CD4-positive, alpha-beta memory T cell (primary cell): Measurements from ENCODE around the gene DUOX2. TPM values are rescaled to one million over a fixed set of nuclear protein-coding genes. Genes with fewer than 3 reads are reported as not detected.

Experiments
- CTCF ChIA-PET: fragments of 350-600 bp; sonication (Branson Sonifier 250); formaldehyde crosslinking; loops from one replicate; lab custom pipeline; 2021; ENCODE audit warnings: inconsistent platforms; ENCODE audit not compliant: partially characterized antibody; lab: Charles Lee
- POLR2A ChIA-PET: fragments of 350-600 bp; sonication (Branson Sonifier 250); formaldehyde crosslinking; loops from one replicate; lab custom pipeline; 2021; ENCODE audit not compliant: partially characterized antibody; lab: Charles Lee
- DNase-seq, 5 donors: peaks; one replicate each; pipeline versions ENCODE4 v3.0.0 to v3.0.0-alpha.2; 2020 to 2022; ENCODE audit warnings: mixed read lengths in 1 of 5
- H3K27ac ChIP-seq: one replicate; pipeline ENCODE4 v1.7.0; 2013; ENCODE audit warnings: low read depth, low read length
- H3K27me3 ChIP-seq: 2 replicates; pipeline ENCODE4 v1.7.0; 2013; ENCODE audit warnings: mild to moderate bottlenecking, low read length, moderate library complexity; ENCODE audit not compliant: insufficient read depth
- H3K36me3 ChIP-seq: 2 replicates; pipeline ENCODE4 v1.7.0; 2013; ENCODE audit warnings: mild to moderate bottlenecking, low read length, moderate library complexity; ENCODE audit not compliant: insufficient read depth
- H3K4me1 ChIP-seq: 2 replicates; pipeline ENCODE4 v1.7.0; 2013; ENCODE audit warnings: mild to moderate bottlenecking, low read length, moderate library complexity; ENCODE audit not compliant: insufficient read depth
- H3K4me3 ChIP-seq, 2 donors: one replicate each; pipeline ENCODE4 v1.7.0; 2013; ENCODE audit warnings: low read length in 2 of 2, mild to moderate bottlenecking in 1 of 2
- H3K9me3 ChIP-seq, 2 donors: one replicate each; pipeline ENCODE4 v1.7.0; 2013; ENCODE audit warnings: low read length in 2 of 2, control low read depth in 1 of 2; ENCODE audit not compliant: control insufficient read depth in 1 of 2
- H3K27ac Mint-ChIP-seq, 7 donors: one replicate each; pipeline ENCODE4 v1.8.0; 2020 to 2021; ENCODE audit warnings: mixed read lengths in 7 of 7, mild to moderate bottlenecking in 6 of 7, inconsistent platforms in 3 of 7, moderate library complexity in 3 of 7
- H3K27me3 Mint-ChIP-seq, 2 donors: one replicate each; pipeline ENCODE4 v1.8.0; 2020 to 2021; ENCODE audit warnings: mixed read lengths in 2 of 2
- H3K36me3 Mint-ChIP-seq, 2 donors: one replicate each; pipeline ENCODE4 v1.8.0; 2020 to 2021; ENCODE audit warnings: mixed read lengths in 2 of 2, inconsistent platforms in 1 of 2, mild to moderate bottlenecking in 1 of 2
- H3K4me1 Mint-ChIP-seq, 4 donors: one replicate each; pipeline ENCODE4 v1.8.0; 2020 to 2021; ENCODE audit warnings: mixed read lengths in 4 of 4, mild to moderate bottlenecking in 1 of 4
- H3K4me3 Mint-ChIP-seq, 8 donors: one replicate each; pipeline ENCODE4 v1.8.0; 2020 to 2021; ENCODE audit warnings: mixed read lengths in 8 of 8, mild to moderate bottlenecking in 7 of 8, moderate library complexity in 6 of 8, inconsistent platforms in 3 of 8
- H3K9me3 Mint-ChIP-seq, 8 donors: one replicate each; pipeline ENCODE4 v1.8.0; 2020 to 2021; ENCODE audit warnings: mixed read lengths in 8 of 8, mild to moderate bottlenecking in 5 of 8, inconsistent platforms in 3 of 8, moderate library complexity in 1 of 8
- intact Hi-C: fragments of 100-400 bp; cut with micrococcal nuclease; formaldehyde crosslinking; loops from one replicate; pipeline ENCODE4 v1.15.1; 2023
- polyA plus RNA-seq, 2 donors: library from polyadenylated mRNA; unstranded; fragments of 300-500 nt; fragmentation: Illumina TruSeq; gene quantifications; one replicate each; pipeline ENCODE4 v1.2.3, GENCODE V29; 2021
- total RNA-seq, 2 experiments: library from RNA; stranded (reverse); gene quantifications; one replicate each; pipeline ENCODE4 v1.2.3, GENCODE V29; 2021

DUOX2 gene
- total and polyA plus RNA-seq, 4 experiments from 2014 or later, result 0.02 to 0.06 (median 0.06) TPM; not detected in 1

DNA sequence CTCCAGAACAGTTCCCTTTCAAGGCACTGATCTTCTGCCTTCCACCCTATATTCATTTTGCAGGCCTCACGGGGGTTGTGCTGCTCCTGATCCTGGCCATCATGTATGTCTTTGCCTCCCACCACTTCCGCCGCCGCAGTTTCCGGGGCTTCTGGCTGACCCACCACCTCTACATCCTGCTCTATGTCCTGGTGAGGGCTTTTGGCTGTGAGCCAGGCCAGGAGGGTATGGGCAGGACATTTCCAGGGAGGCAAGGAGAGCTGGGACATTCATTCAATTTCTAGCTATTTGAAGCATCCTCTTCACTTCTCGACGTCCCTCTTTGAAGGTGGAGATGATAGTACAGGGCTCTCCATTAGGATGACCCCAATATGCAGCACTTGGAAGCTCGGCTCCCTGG lies 41.8 kb upstream of the DUOX2 start:
- Histone ChIP-seq H3K27me3 (no peaks in the 10 kb centered on the region), H3K36me3 (no peaks in the 10 kb centered on the region), H3K4me1 (no peaks in the 10 kb centered on the region), H3K27ac (no peak overlapping the region), H3K4me3 (no peak overlapping the region), H3K9me3 (no peaks in the 10 kb centered on the region)
- peak overlapping the region in 1 of 7 donors; percentile 70 for H3K27ac Mint-ChIP-seq
- no peaks in the 10 kb centered on the region for H3K27me3 Mint-ChIP-seq
- peaks cover 6 to 7% of the 10 kb centered on the region in 2 donors for H3K36me3 Mint-ChIP-seq
- no peak for DNase-seq
- intact Hi-C loops, result no loop called here
- H3K4me1 Mint-ChIP-seq, result peaks cover 0 to 18% (median 4%) of the 10 kb centered on the region in 4 donors
- H3K9me3 Mint-ChIP-seq, result peaks cover 0 to 2% (median 0%) of the 10 kb centered on the region in 8 donors
- POLR2A ChIA-PET, result interaction anchor here (0.7 kb wide), 1 partner anchor 51 kb away, joined by 3 read pairs; no protein-coding TSS in a partner anchor
- H3K4me3 Mint-ChIP-seq, result no peak overlapping the region
- CTCF ChIA-PET, result interaction anchor here (1.4 kb wide), 1 partner anchor 106 kb away, joined by 3 read pairs; no protein-coding TSS in a partner anchor

DNA sequence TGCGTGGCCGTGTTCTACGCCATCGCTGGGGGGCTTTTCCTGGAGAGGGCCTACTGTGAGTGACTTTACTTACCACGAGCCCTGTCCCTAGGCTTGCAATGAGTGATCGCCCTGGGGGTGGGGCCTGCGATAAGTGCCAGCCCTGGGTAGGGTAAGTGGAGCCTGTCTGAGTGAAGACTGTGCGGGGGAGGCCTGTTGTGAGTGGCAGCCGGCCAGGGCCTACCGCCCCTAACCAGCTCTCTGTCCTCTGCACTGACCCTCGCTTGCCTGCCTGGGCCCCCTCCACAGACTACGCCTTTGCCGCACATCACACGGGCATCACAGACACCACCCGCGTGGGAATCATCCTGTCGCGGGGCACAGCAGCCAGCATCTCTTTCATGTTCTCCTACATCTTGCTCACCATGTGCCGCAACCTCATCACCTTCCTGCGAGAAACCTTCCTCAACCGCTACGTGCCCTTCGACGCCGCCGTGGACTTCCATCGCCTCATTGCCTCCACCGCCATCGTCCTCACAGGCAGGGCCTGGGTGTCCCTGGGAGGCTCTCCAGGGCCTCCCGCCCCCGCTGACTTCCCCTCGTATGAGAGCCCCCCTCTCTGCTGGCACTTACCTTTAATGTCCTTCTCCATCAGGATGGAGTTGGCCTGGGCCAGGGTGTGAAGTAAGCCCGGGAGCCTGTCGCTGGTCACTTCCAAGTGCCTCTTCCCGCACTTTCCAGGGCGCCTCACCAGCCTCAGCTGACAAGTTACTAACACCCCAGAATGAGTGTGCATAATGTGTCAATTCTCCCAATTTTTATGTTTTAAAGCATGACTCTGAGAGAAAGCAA lies 38.2 kb upstream of the DUOX2 start:
- Histone ChIP-seq H3K27ac (no peak overlapping the region), H3K4me3 (no peak overlapping the region), H3K36me3 (no peaks in the 10 kb centered on the region), H3K4me1 (no peaks in the 10 kb centered on the region), H3K27me3 (no peaks in the 10 kb centered on the region), H3K9me3 (no peaks in the 10 kb centered on the region)
- peaks cover 6 to 7% of the 10 kb centered on the region in 2 donors for H3K36me3 Mint-ChIP-seq
- ChIA-PET CTCF (interaction anchor here (1.1 to 2.1 kb wide), 3 partner anchors 9 to 34 kb away, joined by 3 to 5 read pairs (median 3); no protein-coding TSS in a partner anchor), POLR2A (no interaction called here)
- peaks cover 0 to 2% (median 0%) of the 10 kb centered on the region in 8 donors for H3K9me3 Mint-ChIP-seq
- DNase-seq, result no peak
- no peaks in the 10 kb centered on the region for H3K27me3 Mint-ChIP-seq
- peak overlapping the region in 1 of 7 donors; percentile 20 for H3K27ac Mint-ChIP-seq
- peaks cover 0 to 2% (median under 1%) of the 10 kb centered on the region in 4 donors for H3K4me1 Mint-ChIP-seq
- H3K4me3 Mint-ChIP-seq, result no peak overlapping the region
- intact Hi-C loops, result no loop called here

DNA sequence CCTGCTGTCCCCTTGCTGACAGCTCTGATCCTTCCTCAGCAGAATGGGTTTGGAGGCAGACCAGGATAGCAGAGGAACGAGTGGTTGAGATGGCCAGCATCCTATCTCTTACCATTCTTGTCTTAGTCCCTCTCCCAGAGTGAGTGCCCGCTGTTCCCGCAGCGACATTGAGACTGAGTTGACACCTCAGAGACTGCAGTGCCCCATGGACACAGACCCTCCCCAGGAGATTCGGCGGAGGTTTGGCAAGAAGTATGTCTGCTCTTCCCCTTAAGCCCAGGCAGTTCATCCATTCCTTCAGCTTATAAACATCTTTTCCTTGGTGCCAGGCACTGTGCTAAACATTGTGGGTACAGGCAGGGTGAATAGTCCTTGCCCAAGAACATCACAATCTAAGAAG lies 37.0 kb upstream of the DUOX2 start:
- POLR2A ChIA-PET, result no interaction called here
- peaks cover 0 to 2% (median 0%) of the 10 kb centered on the region in 8 donors for H3K9me3 Mint-ChIP-seq
- no peaks in the 10 kb centered on the region for H3K36me3 ChIP-seq
- peak overlapping the region in 1 of 7 donors; percentile 47 for H3K27ac Mint-ChIP-seq
- H3K27me3 Mint-ChIP-seq, result no peaks in the 10 kb centered on the region
- H3K4me3 Mint-ChIP-seq, result no peak overlapping the region
- no peaks in the 10 kb centered on the region for H3K9me3 ChIP-seq
- no peaks in the 10 kb centered on the region for H3K27me3 ChIP-seq
- peaks cover 6 to 7% of the 10 kb centered on the region in 2 donors for H3K36me3 Mint-ChIP-seq
- H3K4me3 ChIP-seq, result no peak overlapping the region
- peaks cover 0 to 4% (median 2%) of the 10 kb centered on the region in 4 donors for H3K4me1 Mint-ChIP-seq
- DNase-seq, result no peak
- H3K27ac ChIP-seq, result no peak overlapping the region
- intact Hi-C loops, result no loop called here
- H3K4me1 ChIP-seq, result no peaks in the 10 kb centered on the region
- CTCF ChIA-PET, result interaction anchor here (1.1 to 2.1 kb wide), 3 partner anchors 10 to 33 kb away, joined by 3 to 5 read pairs (median 3); no protein-coding TSS in a partner anchor

DNA sequence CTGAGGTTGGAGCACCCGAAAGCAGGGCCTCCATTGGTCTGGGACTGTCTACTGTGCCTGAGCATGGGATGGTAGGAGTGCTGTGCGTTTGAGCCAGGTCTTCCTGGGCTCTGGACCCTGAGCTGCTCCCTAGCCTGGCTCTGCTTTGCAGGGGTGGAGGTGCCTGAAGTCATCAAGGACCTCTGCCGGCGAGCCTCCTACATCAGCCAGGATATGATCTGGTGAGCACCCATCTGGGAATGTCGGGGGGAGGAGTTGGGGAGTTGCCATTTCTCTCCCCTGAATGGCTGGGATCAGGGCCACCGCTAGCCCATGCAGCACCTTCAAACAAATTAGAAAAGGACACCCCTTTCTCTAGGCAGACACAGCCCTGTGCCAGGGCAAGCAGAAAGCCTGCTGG lies 36.5 kb upstream of the DUOX2 start:
- intact Hi-C loops, result no loop called here
- Mint-ChIP-seq H3K36me3 (peaks cover 6 to 7% of the 10 kb centered on the region in 2 donors), H3K27me3 (no peaks in the 10 kb centered on the region), H3K4me3 (no peak overlapping the region), H3K9me3 (peaks cover 0 to 2% (median 0%) of the 10 kb centered on the region in 8 donors), H3K4me1 (peaks cover 0 to 4% (median 2%) of the 10 kb centered on the region in 4 donors), H3K27ac (no peak overlapping the region)
- CTCF ChIA-PET, result interaction anchor here (0.9 to 2.1 kb wide), 5 partner anchors 11 to 32 kb away, joined by 3 to 5 read pairs (median 3); no protein-coding TSS in a partner anchor
- no peaks in the 10 kb centered on the region for H3K27me3 ChIP-seq
- DNase-seq, result no peak
- H3K4me1 ChIP-seq, result no peaks in the 10 kb centered on the region
- H3K27ac ChIP-seq, result no peak overlapping the region
- no peaks in the 10 kb centered on the region for H3K9me3 ChIP-seq
- POLR2A ChIA-PET, result no interaction called here
- H3K4me3 ChIP-seq, result no peak overlapping the region
- no peaks in the 10 kb centered on the region for H3K36me3 ChIP-seq

DNA sequence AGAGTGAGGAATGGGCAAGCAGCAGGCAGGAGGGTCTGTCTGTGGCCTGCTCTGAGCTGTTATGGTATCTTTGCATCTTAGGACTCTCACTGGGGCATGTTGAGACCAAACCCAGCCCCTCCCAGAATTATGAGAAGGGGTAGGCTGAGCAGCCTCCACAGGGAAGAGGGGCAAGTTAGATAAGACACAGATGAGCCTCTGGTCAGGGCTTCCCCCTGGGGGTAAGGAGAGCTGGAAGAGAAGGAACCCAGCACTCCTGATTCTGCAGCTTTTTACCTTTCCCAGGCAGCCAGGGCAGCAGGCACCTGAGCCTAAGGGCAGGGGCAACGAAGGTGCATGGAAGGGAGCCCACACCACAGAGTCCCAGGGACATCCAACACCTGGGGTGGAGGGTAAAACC lies 35.1 kb upstream of the DUOX2 start:
- Histone ChIP-seq H3K4me3 (no peak overlapping the region), H3K9me3 (no peaks in the 10 kb centered on the region), H3K27ac (no peak overlapping the region), H3K36me3 (no peaks in the 10 kb centered on the region), H3K4me1 (no peaks in the 10 kb centered on the region), H3K27me3 (no peaks in the 10 kb centered on the region)
- Mint-ChIP-seq H3K4me1 (peaks cover 0 to 4% (median 2%) of the 10 kb centered on the region in 4 donors), H3K4me3 (no peak overlapping the region), H3K36me3 (peaks cover 6 to 9% of the 10 kb centered on the region in 2 donors), H3K27ac (peak overlapping the region in 1 of 7 donors; percentile 46), H3K27me3 (no peaks in the 10 kb centered on the region), H3K9me3 (peaks cover 0 to 2% (median 0%) of the 10 kb centered on the region in 8 donors)
- CTCF ChIA-PET, result no interaction called here
- intact Hi-C loops, result no loop called here
- no peak for DNase-seq
- POLR2A ChIA-PET, result interaction anchor here (1.2 kb wide), 1 partner anchor 18 kb away, joined by 3 read pairs; no protein-coding TSS in a partner anchor

DNA sequence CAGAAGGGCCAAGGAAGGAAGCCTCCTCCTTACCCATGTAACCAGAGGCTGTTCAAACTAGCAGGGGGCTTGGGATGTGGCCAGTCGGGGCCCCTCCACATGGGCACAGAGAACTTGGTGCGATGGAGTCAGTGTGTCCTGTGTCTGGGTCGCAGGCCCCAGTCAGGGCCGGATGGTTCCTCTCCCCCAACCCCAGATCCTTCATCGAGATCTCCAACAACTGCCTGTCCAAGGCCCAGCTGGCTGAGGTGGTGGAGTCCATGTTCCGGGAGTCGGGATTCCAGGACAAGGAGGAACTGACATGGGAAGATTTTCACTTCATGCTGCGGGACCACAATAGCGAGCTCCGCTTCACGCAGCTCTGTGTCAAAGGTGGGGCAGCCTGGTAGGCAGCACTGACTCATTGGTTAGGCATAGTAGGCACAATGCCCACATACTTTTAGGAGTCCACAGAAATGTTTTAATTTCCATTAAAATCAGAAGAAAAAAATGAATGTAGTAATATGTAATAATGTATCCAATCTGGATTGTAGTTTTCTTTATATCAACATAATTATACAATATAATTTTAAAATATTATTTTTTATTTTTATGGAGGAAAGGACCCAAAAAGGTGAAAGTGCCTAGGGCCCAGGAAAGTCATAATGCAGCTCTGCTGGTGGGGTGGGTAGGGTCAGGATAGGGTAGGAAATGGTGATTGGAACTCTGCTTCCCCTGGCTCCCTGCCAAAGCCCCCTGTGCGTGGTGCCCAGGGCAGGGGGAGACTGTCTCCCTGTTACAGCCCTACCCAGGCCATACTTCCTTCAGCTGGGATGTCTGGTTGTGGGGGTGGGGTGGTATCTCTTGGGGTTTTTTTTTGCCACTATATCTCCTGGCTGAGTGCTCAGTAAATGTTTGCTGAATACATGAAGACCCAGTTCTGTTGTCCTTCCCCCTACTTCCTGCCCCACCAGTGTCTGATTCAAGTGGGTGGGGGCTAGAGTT lies 34.4 kb upstream of the DUOX2 start:
- no peak overlapping the region for H3K4me3 ChIP-seq
- intact Hi-C loops, result no loop called here
- H3K4me3 Mint-ChIP-seq, result no peak overlapping the region
- DNase-seq, result no peak
- ChIA-PET POLR2A (interaction anchor here (1.2 kb wide), 1 partner anchor 17 kb away, joined by 3 read pairs; no protein-coding TSS in a partner anchor), CTCF (no interaction called here)
- H3K4me1 Mint-ChIP-seq, result peaks cover 0 to 4% (median 2%) of the 10 kb centered on the region in 4 donors
- H3K9me3 Mint-ChIP-seq, result peaks cover 0 to 2% (median 0%) of the 10 kb centered on the region in 8 donors
- H3K27me3 ChIP-seq, result no peaks in the 10 kb centered on the region
- H3K27ac ChIP-seq, result no peak overlapping the region
- H3K27me3 Mint-ChIP-seq, result no peaks in the 10 kb centered on the region
- H3K27ac Mint-ChIP-seq, result peak overlapping the region in 3 of 7 donors; percentile 46 to 71 (median 65)
- no peaks in the 10 kb centered on the region for H3K4me1 ChIP-seq
- H3K36me3 ChIP-seq, result no peaks in the 10 kb centered on the region
- no peaks in the 10 kb centered on the region for H3K9me3 ChIP-seq
- H3K36me3 Mint-ChIP-seq, result peaks cover 6 to 9% of the 10 kb centered on the region in 2 donors
